G401 (cell line): ENCODE data around the gene PSTPIP1. TPM values are rescaled to one million over a fixed set of nuclear protein-coding genes. Genes with fewer than 3 reads are reported as not detected.

Source experiments
- DNase-seq: peaks from one replicate; pipeline ENCODE4 v3.0.0-alpha.2; 2015; ENCODE audit warnings: low spot score
- in situ Hi-C: cut with HindIII; loops from 2 replicates; pipeline ENCODE4 v1.10.0; 2016; ENCODE audit warnings: low sequenced_read_pairs, mixed read lengths
- total RNA-seq: library from RNA; depleted of rRNA; stranded (reverse); fragments of >200 nt; shearing (Covaris generic); gene quantifications from 2 replicates; pipeline ENCODE4 v1.2.3, GENCODE V29; 2014

The PSTPIP1 gene
- total RNA-seq, 1 experiment from 2014 or later = not detected

GRCh38 chr15:77026501-77027110 lies 31.7 kb downstream of the PSTPIP1 start:
- DNase-seq = no peak
- in situ Hi-C loops = no loop called here

GRCh38 chr15:77027111-77027696 lies 32.3 kb downstream of the PSTPIP1 start:
- DNase-seq = no peak
- in situ Hi-C loops = no loop called here

GRCh38 chr15:77027697-77028450 lies 32.9 kb downstream of the PSTPIP1 start:
- peak; percentile 35 for DNase-seq
- in situ Hi-C loops = no loop called here

GRCh38 chr15:77028451-77029165 lies 33.7 kb downstream of the PSTPIP1 start:
- no peak for DNase-seq
- in situ Hi-C loops = no loop called here

- DNase-seq = no peak
- in situ Hi-C loops = no loop called here
Observed at GRCh38 chr15:77029166-77030047, 34.5 kb downstream of the PSTPIP1 start.

- in situ Hi-C loops = no loop called here
- DNase-seq = no peak
Observed at GRCh38 chr15:77030048-77030927, 35.4 kb downstream of the PSTPIP1 start.

- in situ Hi-C loops = no loop called here
- DNase-seq = no peak
Observed at GRCh38 chr15:77030928-77031375, 36.0 kb downstream of the PSTPIP1 start.

- in situ Hi-C loops = no loop called here
- DNase-seq = no peak
Observed at GRCh38 chr15:77031376-77032050, 36.6 kb downstream of the PSTPIP1 start.

- in situ Hi-C loops = no loop called here
- no peak for DNase-seq
Observed at GRCh38 chr15:77032052-77032646, 37.2 kb downstream of the PSTPIP1 start.

GRCh38 chr15:77032647-77033416 lies 37.9 kb downstream of the PSTPIP1 start:
- no peak for DNase-seq
- in situ Hi-C loops = no loop called here

GRCh38 chr15:77033417-77033728 lies 38.4 kb downstream of the PSTPIP1 start:
- no peak for DNase-seq
- in situ Hi-C loops = no loop called here

- no peak for DNase-seq
- in situ Hi-C loops = no loop called here
Observed at GRCh38 chr15:77033729-77034671, 39.1 kb downstream of the PSTPIP1 start.

- DNase-seq = no peak
- in situ Hi-C loops = no loop called here
Observed at GRCh38 chr15:77034695-77035489, 40.0 kb downstream of the PSTPIP1 start.

- in situ Hi-C loops = no loop called here
- no peak for DNase-seq
Observed at GRCh38 chr15:77035584-77035983, 40.7 kb downstream of the PSTPIP1 start.

- no peak for DNase-seq
- in situ Hi-C loops = no loop called here
Observed at GRCh38 chr15:77035999-77036471, 41.1 kb downstream of the PSTPIP1 start.
